Ovary (tissue), 3 donors: ENCODE measurements around the gene PKN3.

Source experiments
- CTCF ChIP-seq, 3 donors: fragments of 450-650 bp in 2 of 3; fragments of 200-600 bp in 1 of 3; IDR thresholded peaks; one replicate each; pipeline versions ENCODE4 v1.5.1 to v1.8.0; 2016 to 2022; ENCODE audit warnings: antibody characterized with exemption in 3 of 3, mild to moderate bottlenecking in 1 of 3
- POLR2A ChIP-seq: fragments of 450-650 bp; IDR thresholded peaks from one replicate; pipeline ENCODE4 v1.6.1; 2017; ENCODE audit warnings: antibody characterized with exemption, mild to moderate bottlenecking, moderate library complexity
- donor health status: DM: no; HTN: no; CAD: no.

- no peak for TF ChIP-seq POLR2A
- no peak for TF ChIP-seq CTCF (IDR thresholded peaks at IDR 0.05)
Observed at GRCh38 chr9:128690684-128691034, 11.6 kb upstream of the PKN3 start.
